Calu3 (cell line): ENCODE results near the gene RAI14. TPM values are rescaled to one million over a fixed set of nuclear protein-coding genes. Genes with fewer than 3 reads are reported as not detected.

Experiments used
- BruUV-seq: library from RNA; stranded (reverse); fragments of 400-500 nt; replicated peaks from 2 replicates; lab custom pipeline; 2021; lab: Mats Ljungman, UMichigan
- CTCF ChIA-PET: fragments of 300-600 bp; sonication (Branson Sonifier 250); formaldehyde crosslinking; loops from one replicate; lab custom pipeline; 2022; ENCODE audit warnings: antibody characterized with exemption; lab: Charles Lee
- DNase-seq: peaks from one replicate; pipeline ENCODE4 v3.0.0; 2022
- H3K27ac Mint-ChIP-seq: one replicate; pipeline ENCODE4 v1.8.0; 2022; ENCODE audit warnings: mixed read lengths; ENCODE audit not compliant: unreplicated experiment
- H3K27me3 Mint-ChIP-seq: one replicate; pipeline ENCODE4 v1.8.0; 2022; ENCODE audit warnings: mixed read lengths; ENCODE audit not compliant: unreplicated experiment
- H3K36me3 Mint-ChIP-seq: one replicate; pipeline ENCODE4 v1.8.0; 2022; ENCODE audit warnings: mild to moderate bottlenecking, moderate library complexity, mixed read lengths; ENCODE audit not compliant: insufficient read depth, unreplicated experiment
- H3K4me1 Mint-ChIP-seq: one replicate; pipeline ENCODE4 v1.8.0; 2022; ENCODE audit warnings: mild to moderate bottlenecking, low read depth, mixed read lengths; ENCODE audit not compliant: unreplicated experiment
- H3K4me3 Mint-ChIP-seq: one replicate; pipeline ENCODE4 v1.8.0; 2022; ENCODE audit warnings: mild to moderate bottlenecking, low read depth, moderate library complexity, mixed read lengths; ENCODE audit not compliant: unreplicated experiment
- H3K9me3 Mint-ChIP-seq: one replicate; pipeline ENCODE4 v1.8.0; 2022; ENCODE audit warnings: low read depth, mixed read lengths; ENCODE audit not compliant: unreplicated experiment
- intact Hi-C: fragments of 100-400 bp; cut with micrococcal nuclease; formaldehyde crosslinking; loops from one replicate; pipeline ENCODE4 v1.10.0; 2022; ENCODE audit not compliant: unreplicated experiment
- total RNA-seq: library from RNA; stranded (reverse); gene quantifications from 2 replicates; pipeline ENCODE4 v1.2.3, GENCODE V29; 2022
- TF ChIP-seq, protein P1 (sequence below): fragments of 200-600 bp; IDR thresholded peaks from one replicate; pipeline ENCODE4 v1.8.0; 2022; ENCODE audit warnings: antibody characterized with exemption; ENCODE audit not compliant: unreplicated experiment

The RAI14 gene
- total RNA-seq, 1 experiment from 2014 or later = 84.3 TPM

DNA sequence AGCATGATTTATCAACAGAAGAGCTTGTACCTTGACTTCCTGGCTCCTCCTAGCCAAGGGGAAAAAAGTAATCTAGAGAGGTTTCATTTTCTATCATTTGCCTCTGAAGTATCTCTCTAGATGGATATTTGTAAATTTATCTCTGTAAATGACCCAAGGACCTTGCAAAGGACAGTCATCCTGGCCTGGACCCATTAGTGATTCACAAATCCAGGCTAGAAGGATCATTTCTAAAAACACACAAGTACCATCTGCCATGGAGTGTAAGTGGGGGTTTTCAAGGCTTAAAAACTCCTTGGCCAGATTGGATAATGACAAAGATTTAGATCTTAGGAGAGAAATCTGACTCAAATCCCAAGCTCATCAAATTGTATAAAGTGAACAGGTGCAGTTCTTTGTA is 190.9 kb downstream of the RAI14 start:
- intact Hi-C loops = no loop called here
- CTCF ChIA-PET = interaction anchor here (0.7 kb wide), 1 partner anchor 295 kb away, joined by 3 read pairs; no protein-coding TSS in a partner anchor
- Mint-ChIP-seq H3K27me3 (no peaks in the 10 kb centered on the region), H3K4me3 (no peak overlapping the region), H3K9me3 (peaks cover 2% of the 10 kb centered on the region), H3K4me1 (no peaks in the 10 kb centered on the region), H3K27ac (no peak overlapping the region), H3K36me3 (no peaks in the 10 kb centered on the region)
- BruUV-seq = no TSS peak
- no peak for DNase-seq
- TF ChIP-seq, protein P1, sequence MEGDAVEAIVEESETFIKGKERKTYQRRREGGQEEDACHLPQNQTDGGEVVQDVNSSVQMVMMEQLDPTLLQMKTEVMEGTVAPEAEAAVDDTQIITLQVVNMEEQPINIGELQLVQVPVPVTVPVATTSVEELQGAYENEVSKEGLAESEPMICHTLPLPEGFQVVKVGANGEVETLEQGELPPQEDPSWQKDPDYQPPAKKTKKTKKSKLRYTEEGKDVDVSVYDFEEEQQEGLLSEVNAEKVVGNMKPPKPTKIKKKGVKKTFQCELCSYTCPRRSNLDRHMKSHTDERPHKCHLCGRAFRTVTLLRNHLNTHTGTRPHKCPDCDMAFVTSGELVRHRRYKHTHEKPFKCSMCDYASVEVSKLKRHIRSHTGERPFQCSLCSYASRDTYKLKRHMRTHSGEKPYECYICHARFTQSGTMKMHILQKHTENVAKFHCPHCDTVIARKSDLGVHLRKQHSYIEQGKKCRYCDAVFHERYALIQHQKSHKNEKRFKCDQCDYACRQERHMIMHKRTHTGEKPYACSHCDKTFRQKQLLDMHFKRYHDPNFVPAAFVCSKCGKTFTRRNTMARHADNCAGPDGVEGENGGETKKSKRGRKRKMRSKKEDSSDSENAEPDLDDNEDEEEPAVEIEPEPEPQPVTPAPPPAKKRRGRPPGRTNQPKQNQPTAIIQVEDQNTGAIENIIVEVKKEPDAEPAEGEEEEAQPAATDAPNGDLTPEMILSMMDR = no peak

DNA sequence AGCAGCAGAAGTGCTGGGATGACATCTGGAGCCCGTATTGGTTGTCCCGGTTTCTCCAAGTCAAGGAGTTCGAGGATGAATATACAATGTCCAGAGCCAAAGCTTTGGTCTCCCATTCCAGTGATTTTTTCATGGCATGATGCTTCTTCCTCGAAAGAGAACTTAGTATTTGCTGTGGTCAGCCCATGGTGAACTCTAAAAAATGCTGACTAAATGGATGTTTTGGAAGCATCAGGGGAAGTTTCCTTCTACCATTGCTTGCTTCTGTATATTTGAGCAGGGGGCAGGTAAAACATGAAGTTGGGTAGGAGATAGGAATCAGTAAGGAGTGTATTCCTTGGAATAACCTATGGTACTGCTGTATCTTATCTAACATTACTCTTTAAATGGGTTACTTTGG is 191.4 kb downstream of the RAI14 start:
- H3K4me1 Mint-ChIP-seq = no peaks in the 10 kb centered on the region
- CTCF ChIA-PET = no interaction called here
- no peaks in the 10 kb centered on the region for H3K36me3 Mint-ChIP-seq
- TF ChIP-seq, protein P1 = no peak
- H3K4me3 Mint-ChIP-seq = no peak overlapping the region
- no TSS peak for BruUV-seq
- intact Hi-C loops = no loop called here
- no peaks in the 10 kb centered on the region for H3K27me3 Mint-ChIP-seq
- DNase-seq = no peak
- peaks cover 6% of the 10 kb centered on the region for H3K9me3 Mint-ChIP-seq
- no peak overlapping the region for H3K27ac Mint-ChIP-seq

DNA sequence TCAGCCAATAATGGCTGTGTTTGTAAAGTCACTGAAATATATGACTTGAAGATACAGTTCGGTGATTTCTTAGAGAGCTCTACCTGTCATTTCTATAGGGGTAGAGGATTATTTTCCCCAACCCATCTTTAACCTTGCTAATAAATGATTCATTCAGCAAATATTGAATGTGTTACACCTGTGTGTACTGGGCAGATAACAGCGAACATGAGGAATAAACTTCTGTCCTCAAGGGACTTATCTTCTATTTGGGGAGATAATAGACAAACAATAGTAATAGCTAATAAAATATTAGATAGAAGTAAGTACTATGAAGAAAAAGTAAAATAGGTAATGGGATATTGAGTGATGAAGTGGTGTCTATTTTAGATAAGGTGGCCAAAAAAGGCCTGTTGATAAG is 192.1 kb downstream of the RAI14 start:
- DNase-seq = no peak
- BruUV-seq = no TSS peak
- Mint-ChIP-seq H3K36me3 (no peaks in the 10 kb centered on the region), H3K27ac (no peak overlapping the region), H3K27me3 (no peaks in the 10 kb centered on the region), H3K4me1 (no peaks in the 10 kb centered on the region), H3K9me3 (peaks cover 6% of the 10 kb centered on the region), H3K4me3 (no peak overlapping the region)
- CTCF ChIA-PET = interaction anchor here (1.3 kb wide), 1 partner anchor 9 kb away, joined by 3 read pairs; the partner anchor contains the start of gene TTC23L
- intact Hi-C loops = no loop called here
- TF ChIP-seq, protein P1 = no peak

DNA sequence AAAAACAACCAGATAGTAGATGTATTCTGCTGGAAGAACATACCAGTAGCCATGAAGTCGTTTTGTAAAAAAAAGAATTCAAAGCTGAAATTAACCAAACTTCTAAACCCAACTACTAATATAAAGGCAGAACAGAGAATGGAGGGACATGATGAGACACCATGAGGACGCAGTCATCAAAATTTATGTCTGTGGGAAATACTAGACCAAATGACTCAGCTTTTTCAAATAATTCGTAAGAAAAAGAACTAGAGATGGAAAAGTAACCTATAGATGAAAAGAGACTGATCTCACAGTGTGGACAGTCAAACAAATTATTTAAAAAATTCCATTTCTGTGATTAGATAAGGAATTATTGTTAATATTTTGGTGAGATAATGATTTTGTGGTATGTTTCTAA is 193.1 kb downstream of the RAI14 start:
- CTCF ChIA-PET = interaction anchor here (1.3 kb wide), 1 partner anchor 10 kb away, joined by 3 read pairs; the partner anchor contains the start of gene TTC23L
- Mint-ChIP-seq H3K4me1 (no peaks in the 10 kb centered on the region), H3K27ac (no peak overlapping the region), H3K9me3 (peaks cover 6% of the 10 kb centered on the region), H3K27me3 (no peaks in the 10 kb centered on the region), H3K4me3 (no peak overlapping the region), H3K36me3 (no peaks in the 10 kb centered on the region)
- TF ChIP-seq, protein P1 = no peak
- no TSS peak for BruUV-seq
- intact Hi-C loops = no loop called here
- DNase-seq = no peak
